ENCODE measurements around the gene CTXN2.
A peak's percentile ranks its signal among the peaks of the same experiment; 100 is the strongest.

Gene CTXN2

GRCh38 chr15:48191574-48192225 is at the start of gene CTXN2:
CTXN2 (plus strand) TSS chr15:48191665; CDS start chr15:48201301, 9,636 bp downstream.
- DNase-seq (ENCODE audit: extremely low read depth in 1 of 2, low read depth in 1 of 2): no peak

GRCh38 chr15:48143856-48144255 is 47.6 kb upstream of the CTXN2 start:
- no peak for DNase-seq (ENCODE audit: extremely low read depth in 1 of 2, low read depth in 1 of 2)

- DNase-seq (ENCODE audit: extremely low read depth in 1 of 2, low read depth in 1 of 2): no peak
Observed at GRCh38 chr15:48144889-48145288, 46.6 kb upstream of the CTXN2 start.

GRCh38 chr15:48145923-48146322 is 45.5 kb upstream of the CTXN2 start:
- DNase-seq (ENCODE audit: extremely low read depth in 1 of 2, low read depth in 1 of 2): no peak

- DNase-seq (ENCODE audit: extremely low read depth in 1 of 2, low read depth in 1 of 2): no peak
Observed at GRCh38 chr15:48147358-48147757, 44.1 kb upstream of the CTXN2 start.

GRCh38 chr15:48149858-48150257 is 41.6 kb upstream of the CTXN2 start:
- DNase-seq (ENCODE audit: extremely low read depth in 1 of 2, low read depth in 1 of 2): no peak

- DNase-seq (ENCODE audit: extremely low read depth in 1 of 2, low read depth in 1 of 2): no peak
Observed at GRCh38 chr15:48153526-48153925, 37.9 kb upstream of the CTXN2 start.

GRCh38 chr15:48168616-48169015 is 22.8 kb upstream of the CTXN2 start:
- no peak for DNase-seq (ENCODE audit: extremely low read depth in 1 of 2, low read depth in 1 of 2)

GRCh38 chr15:48170981-48171380 is 20.5 kb upstream of the CTXN2 start:
- DNase-seq (ENCODE audit: extremely low read depth in 1 of 2, low read depth in 1 of 2): no peak

- DNase-seq (ENCODE audit: extremely low read depth in 1 of 2, low read depth in 1 of 2): no peak
Observed at GRCh38 chr15:48175126-48175525, 16.3 kb upstream of the CTXN2 start.

- DNase-seq (ENCODE audit: extremely low read depth in 1 of 2, low read depth in 1 of 2): no peak
Observed at GRCh38 chr15:48176112-48176511, 15.4 kb upstream of the CTXN2 start.

- DNase-seq (ENCODE audit: extremely low read depth in 1 of 2, low read depth in 1 of 2): no peak
Observed at GRCh38 chr15:48176957-48177356, 14.5 kb upstream of the CTXN2 start.

- no peak for DNase-seq (ENCODE audit: extremely low read depth in 1 of 2, low read depth in 1 of 2)
Observed at GRCh38 chr15:48177383-48177765, 14.1 kb upstream of the CTXN2 start.

GRCh38 chr15:48177766-48178647 is 13.5 kb upstream of the CTXN2 start, which contains the start of gene MYEF2:
MYEF2 (minus strand) TSS chr15:48178295; CDS start chr15:48178237, 58 bp downstream.
- DNase-seq (ENCODE audit: extremely low read depth in 1 of 2, low read depth in 1 of 2): peak in 1 of 2 donors; percentile 37

GRCh38 chr15:48178648-48178931 is 12.9 kb upstream of the CTXN2 start:
- no peak for DNase-seq (ENCODE audit: extremely low read depth in 1 of 2, low read depth in 1 of 2)

GRCh38 chr15:48182749-48183148 is 8.7 kb upstream of the CTXN2 start:
- DNase-seq (ENCODE audit: extremely low read depth in 1 of 2, low read depth in 1 of 2): no peak

GRCh38 chr15:48185529-48185928 is 5.9 kb upstream of the CTXN2 start:
- no peak for DNase-seq (ENCODE audit: extremely low read depth in 1 of 2, low read depth in 1 of 2)

- DNase-seq (ENCODE audit: extremely low read depth in 1 of 2, low read depth in 1 of 2): no peak
Observed at GRCh38 chr15:48186271-48186670, 5.2 kb upstream of the CTXN2 start.

- peak in 1 of 2 donors; percentile 11 for DNase-seq (ENCODE audit: extremely low read depth in 1 of 2, low read depth in 1 of 2)
Observed at GRCh38 chr15:48190932-48191573, 412 bp upstream of the CTXN2 start.

- DNase-seq (ENCODE audit: extremely low read depth in 1 of 2, low read depth in 1 of 2): no peak
Observed at GRCh38 chr15:48202068-48202467, 10.6 kb downstream of the CTXN2 start.

- DNase-seq (ENCODE audit: extremely low read depth in 1 of 2, low read depth in 1 of 2): no peak
Observed at GRCh38 chr15:48205981-48206380, 14.5 kb downstream of the CTXN2 start, which contains the start of gene SLC12A1. SLC12A1 (plus strand) TSS chr15:48206302; CDS start chr15:48207720, 1,418 bp downstream.

GRCh38 chr15:48221261-48221660 is 29.8 kb downstream of the CTXN2 start:
- DNase-seq (ENCODE audit: extremely low read depth in 1 of 2, low read depth in 1 of 2): no peak
